ENCODE results near the gene KLF13.

The KLF13 gene

DNA sequence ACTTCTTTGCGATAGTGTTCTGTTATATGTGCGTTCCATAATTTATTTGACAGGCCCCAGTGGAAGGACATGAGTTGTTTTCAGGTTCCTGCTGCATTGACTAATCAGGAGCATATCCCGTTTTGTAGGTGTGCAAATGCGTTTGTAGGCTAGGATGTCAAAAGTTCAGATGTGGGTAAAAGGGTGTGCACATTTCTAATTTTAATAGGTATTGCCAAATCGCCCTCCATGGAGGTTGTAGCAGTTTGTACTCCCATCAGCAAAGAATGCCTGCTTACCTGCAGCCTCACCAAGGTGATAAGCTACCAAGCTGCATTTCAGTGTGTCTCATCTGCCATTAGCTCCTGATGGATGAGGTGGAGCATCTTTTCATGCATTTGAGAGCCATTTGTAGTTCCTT lies 36.3 kb downstream of the KLF13 start:
- TF ChIP-seq, protein P1, sequence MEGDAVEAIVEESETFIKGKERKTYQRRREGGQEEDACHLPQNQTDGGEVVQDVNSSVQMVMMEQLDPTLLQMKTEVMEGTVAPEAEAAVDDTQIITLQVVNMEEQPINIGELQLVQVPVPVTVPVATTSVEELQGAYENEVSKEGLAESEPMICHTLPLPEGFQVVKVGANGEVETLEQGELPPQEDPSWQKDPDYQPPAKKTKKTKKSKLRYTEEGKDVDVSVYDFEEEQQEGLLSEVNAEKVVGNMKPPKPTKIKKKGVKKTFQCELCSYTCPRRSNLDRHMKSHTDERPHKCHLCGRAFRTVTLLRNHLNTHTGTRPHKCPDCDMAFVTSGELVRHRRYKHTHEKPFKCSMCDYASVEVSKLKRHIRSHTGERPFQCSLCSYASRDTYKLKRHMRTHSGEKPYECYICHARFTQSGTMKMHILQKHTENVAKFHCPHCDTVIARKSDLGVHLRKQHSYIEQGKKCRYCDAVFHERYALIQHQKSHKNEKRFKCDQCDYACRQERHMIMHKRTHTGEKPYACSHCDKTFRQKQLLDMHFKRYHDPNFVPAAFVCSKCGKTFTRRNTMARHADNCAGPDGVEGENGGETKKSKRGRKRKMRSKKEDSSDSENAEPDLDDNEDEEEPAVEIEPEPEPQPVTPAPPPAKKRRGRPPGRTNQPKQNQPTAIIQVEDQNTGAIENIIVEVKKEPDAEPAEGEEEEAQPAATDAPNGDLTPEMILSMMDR (IDR thresholded peaks at IDR 0.05; ENCODE audit: unreplicated experiment in 3 of 3): no peak
- no peaks in the 10 kb centered on the region for H3K27me3 Mint-ChIP-seq (ENCODE audit: low read depth)
- H3K4me1 Mint-ChIP-seq: peaks cover 28% of the 10 kb centered on the region
- H3K4me3 Mint-ChIP-seq: no peak overlapping the region
- H3K9me3 Mint-ChIP-seq: no peaks in the 10 kb centered on the region
- no peak overlapping the region for H3K27ac Mint-ChIP-seq
- no peaks in the 10 kb centered on the region for H3K36me3 Mint-ChIP-seq (ENCODE audit: low read depth)

DNA sequence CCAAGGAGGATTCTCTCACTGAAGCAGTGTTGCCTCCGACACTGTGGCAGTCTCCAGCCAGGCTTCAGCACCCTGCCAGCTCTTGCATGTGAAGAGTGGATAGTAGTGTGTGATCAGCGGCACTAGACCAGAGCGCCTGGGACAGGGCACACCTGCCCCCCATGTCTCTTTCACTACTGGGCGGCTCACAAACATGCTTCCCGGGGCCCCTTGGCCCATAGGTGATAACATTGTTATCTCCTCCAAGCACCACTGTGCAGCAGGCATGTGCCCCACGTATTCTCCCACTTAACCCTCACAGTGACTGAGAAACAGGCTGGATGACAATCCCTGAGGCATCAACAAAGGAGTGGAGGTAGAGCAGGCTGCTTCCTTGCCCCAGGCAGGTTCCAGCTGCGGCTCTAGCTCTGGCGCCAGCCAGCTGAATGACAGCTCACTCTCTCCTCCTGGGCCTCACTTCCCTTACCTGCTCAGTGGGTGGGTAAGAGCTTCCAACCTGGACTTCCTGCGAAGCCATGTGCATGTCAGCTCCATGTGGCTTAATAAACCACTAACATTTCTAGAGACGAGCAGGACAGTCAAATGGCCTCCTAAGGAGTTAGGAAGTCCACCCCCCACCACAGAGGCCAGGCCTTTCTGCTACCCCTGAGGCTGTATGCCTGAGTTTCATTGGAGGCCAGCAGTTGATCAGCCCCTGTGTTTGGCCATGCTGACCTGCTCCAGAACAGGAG lies 37.8 kb downstream of the KLF13 start:
- TF ChIP-seq, protein P1 (IDR thresholded peaks at IDR 0.05; ENCODE audit: unreplicated experiment in 3 of 3): no peak
- Mint-ChIP-seq H3K36me3 (ENCODE audit: low read depth) (no peaks in the 10 kb centered on the region), H3K9me3 (no peaks in the 10 kb centered on the region), H3K4me3 (no peak overlapping the region), H3K4me1 (peaks cover 19% of the 10 kb centered on the region), H3K27ac (no peak overlapping the region), H3K27me3 (ENCODE audit: low read depth) (no peaks in the 10 kb centered on the region)

DNA sequence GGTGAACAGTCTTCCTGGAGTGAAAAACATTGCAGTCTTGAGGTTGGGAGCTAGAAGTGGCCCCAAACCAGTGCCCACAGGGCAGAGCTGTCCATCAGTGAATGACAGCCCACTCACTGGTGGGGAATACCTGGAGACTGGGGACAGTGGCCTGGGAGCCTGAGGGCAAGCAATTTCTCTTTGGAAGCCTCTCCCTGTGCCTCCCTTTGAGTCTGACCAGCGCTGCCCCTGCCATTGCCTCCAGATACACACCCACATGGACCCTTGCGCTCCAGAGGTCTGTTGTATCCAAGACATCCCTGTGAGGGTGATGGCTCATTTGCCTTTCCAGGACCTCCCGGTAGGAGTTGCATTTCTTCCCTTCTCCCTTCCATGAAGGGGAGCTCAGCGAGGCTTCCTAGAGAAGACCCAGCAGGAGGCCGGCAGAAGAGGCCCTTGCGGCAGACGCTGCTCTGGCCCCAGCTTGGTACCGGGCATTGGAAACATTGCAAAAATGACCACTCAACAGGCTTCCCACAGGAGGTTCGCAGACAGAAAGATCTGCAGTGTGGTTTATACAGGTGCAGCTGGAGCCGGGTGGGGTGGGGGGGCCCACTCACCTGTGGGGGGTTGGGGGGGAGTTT lies 38.5 kb downstream of the KLF13 start:
- Mint-ChIP-seq H3K9me3 (peaks cover 3% of the 10 kb centered on the region), H3K27ac (no peak overlapping the region)

DNA sequence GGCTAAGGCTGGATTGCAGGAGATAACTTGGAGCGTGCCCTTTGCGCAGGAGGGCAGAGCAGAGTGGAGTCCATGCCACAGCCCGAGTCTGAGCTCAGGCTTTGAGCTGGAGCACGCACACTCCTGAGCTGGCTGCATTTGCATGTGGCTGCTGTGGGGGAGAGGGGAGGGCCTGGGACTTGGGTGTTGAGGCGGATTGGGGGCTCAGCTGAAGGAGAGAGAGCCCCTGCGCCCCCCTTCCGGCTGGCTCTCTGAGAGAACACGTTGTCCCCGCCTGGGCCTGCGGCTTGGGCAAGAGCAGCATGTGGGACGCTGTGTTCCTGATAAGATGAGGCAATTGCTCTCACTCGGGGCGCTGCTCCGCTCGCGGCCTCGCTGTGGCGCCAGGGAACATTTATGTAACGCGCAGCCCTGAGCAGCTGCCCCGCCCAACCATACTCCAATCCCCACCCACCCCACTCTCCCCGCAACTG lies 39.1 kb downstream of the KLF13 start:
- peak overlapping the region in 1 of 3 experiments; percentile 36 for H3K4me3 Mint-ChIP-seq
- H3K27me3 Mint-ChIP-seq (ENCODE audit: low read depth): no peaks in the 10 kb centered on the region
- H3K4me1 Mint-ChIP-seq: peaks cover 19% of the 10 kb centered on the region
- no peaks in the 10 kb centered on the region for H3K36me3 Mint-ChIP-seq (ENCODE audit: low read depth)
- H3K9me3 Mint-ChIP-seq: peaks cover 3% of the 10 kb centered on the region
- peak overlapping the region in 1 of 3 experiments; percentile 37 for H3K27ac Mint-ChIP-seq
- TF ChIP-seq, protein P1 (IDR thresholded peaks at IDR 0.05; ENCODE audit: unreplicated experiment in 3 of 3): peak; percentile 30 to 43 (median 41)

More for the DNA sequence above, 38.5 kb downstream of the KLF13 start:
- no peak overlapping the region for H3K4me3 Mint-ChIP-seq
- H3K36me3 Mint-ChIP-seq (ENCODE audit: low read depth): no peaks in the 10 kb centered on the region
- TF ChIP-seq, protein P1 (IDR thresholded peaks at IDR 0.05; ENCODE audit: unreplicated experiment in 3 of 3): no peak
- peaks cover 19% of the 10 kb centered on the region for H3K4me1 Mint-ChIP-seq
- no peaks in the 10 kb centered on the region for H3K27me3 Mint-ChIP-seq (ENCODE audit: low read depth)

DNA sequence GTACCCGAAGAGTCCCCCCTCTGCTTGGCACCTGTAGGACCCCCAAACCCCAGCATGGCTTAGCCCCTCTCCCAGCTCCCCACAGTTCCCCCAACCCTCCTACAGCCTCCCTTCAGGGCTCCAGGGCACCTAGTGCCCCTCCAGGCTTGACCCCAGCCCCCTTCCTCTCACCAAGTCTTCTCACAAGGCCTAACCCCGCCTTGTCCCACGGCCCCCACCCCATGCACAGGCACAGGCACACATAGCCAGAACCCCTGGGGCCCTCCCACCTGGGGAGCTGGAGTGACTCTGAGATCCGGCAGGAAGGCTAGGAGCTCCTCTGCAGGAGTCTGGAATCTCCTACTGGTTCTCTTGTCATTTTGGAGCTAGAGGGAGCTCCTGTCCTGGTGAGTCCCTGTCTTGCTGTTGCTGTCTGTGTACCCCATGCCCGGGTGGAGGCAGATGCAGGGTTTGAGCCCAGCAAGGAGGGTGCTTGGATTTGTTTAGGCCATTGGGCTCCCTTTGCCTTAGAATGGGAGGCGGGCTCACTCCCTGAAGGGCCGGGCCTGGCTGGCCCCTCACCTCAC lies 39.6 kb downstream of the KLF13 start:
- Mint-ChIP-seq H3K4me1 (peaks cover 17% of the 10 kb centered on the region), H3K4me3 (peak overlapping the region in 1 of 3 experiments; percentile 31), H3K27me3 (ENCODE audit: low read depth) (no peaks in the 10 kb centered on the region), H3K9me3 (peaks cover 3% of the 10 kb centered on the region), H3K36me3 (ENCODE audit: low read depth) (no peaks in the 10 kb centered on the region), H3K27ac (no peak overlapping the region)
- TF ChIP-seq, protein P1 (IDR thresholded peaks at IDR 0.05; ENCODE audit: unreplicated experiment in 3 of 3): peak in 1 of 3 experiments; percentile 13
